HepG2 (cell line): Measurements from ENCODE around the gene GALNT10. TPM values are rescaled to one million over a fixed set of nuclear protein-coding genes. Genes with fewer than 3 reads are reported as not detected.
"Not testable (repeated sequence)": the region's sequence is repeated elsewhere in the genome, so short reads cannot be mapped to it uniquely, and the experiment has no call there.

Experiments used
- ATAC-seq: fragments of 200-7000 bp; cut with Tn5 transposase; 3 replicates; pipeline ENCODE4 v1.9.1; 2020; ENCODE audit warnings: mild to moderate bottlenecking, moderate library complexity
- BruUV-seq: library from RNA; stranded (reverse); fragments of 400-500 nt; replicated peaks from 2 replicates; lab custom pipeline; 2021; lab: Mats Ljungman, UMichigan
- CTCF ChIA-PET: fragments of 300-600 bp; formaldehyde crosslinking; extraction: SDS; loops from one replicate; lab custom pipeline; 2021; ENCODE audit warnings: low total read pairs, inconsistent platforms, low intra/inter-chr PET ratio; lab: Yijun Ruan, JAX
- POLR2A ChIA-PET: fragments of 350-600 bp; sonication (Branson Sonifier 250); formaldehyde crosslinking; loops from one replicate; lab custom pipeline; 2020; ENCODE audit warnings: antibody characterized with exemption, inconsistent platforms; lab: Yijun Ruan, JAX
- DNase-seq: peaks from one replicate; pipeline ENCODE4 v3.0.0-alpha.2; 2015; ENCODE audit warnings: low spot score
- FAIRE-seq: peaks from 3 replicates; lab custom pipeline; 2011; peaks lifted over from hg19 to GRCh38; lab: Jason Lieb, UNC
- H2AFZ ChIP-seq: one replicate; pipeline ENCODE4 v1.6.1; 2011; ENCODE audit warnings: low read length, inconsistent platforms
- H3K27ac ChIP-seq: fragments of 300-600 bp; 3 replicates; pipeline ENCODE4 v1.8.0; 2011; ENCODE audit warnings: mixed run types, mild to moderate bottlenecking, mixed read lengths, low read length, inconsistent platforms; ENCODE audit not compliant: insufficient read depth; ENCODE audit errors: extremely low read length
- H3K27me3 ChIP-seq, 2 experiments: fragments of 200-600 bp in 1 of 2; 2 replicates in 1 of 2; 3 replicates in 1 of 2; pipeline versions ENCODE4 v1.6.0 to v1.8.0; 2011; ENCODE audit warnings: low read length in 2 of 2, mild to moderate bottlenecking in 2 of 2, moderate library complexity in 2 of 2, inconsistent platforms in 1 of 2; ENCODE audit not compliant: insufficient read depth in 2 of 2, control insufficient read depth in 1 of 2
- H3K36me3 ChIP-seq, 2 experiments: fragments of 200-600 bp in 1 of 2; replicated peaks in 1 of 2; 2 replicates in 1 of 2; 3 replicates in 1 of 2; pipeline versions ENCODE4 v1.5.1 to v1.8.0; 2011; ENCODE audit warnings: low read length in 2 of 2, inconsistent platforms in 1 of 2; ENCODE audit not compliant: insufficient read depth in 2 of 2, control insufficient read depth in 1 of 2
- H3K4me1 ChIP-seq: 2 replicates; pipeline ENCODE4 v1.5.1; 2012; ENCODE audit warnings: low read length, inconsistent platforms; ENCODE audit not compliant: insufficient read depth
- H3K4me2 ChIP-seq: 2 replicates; pipeline ENCODE4 v1.6.0; 2011; ENCODE audit warnings: low read depth, low read length, inconsistent platforms
- H3K4me3 ChIP-seq, 3 experiments: fragments of 200-600 bp in 1 of 3; sonication (generic), shearing (Covaris generic) in 1 of 3; replicated peaks in 1 of 3; 2 replicates each; pipeline ENCODE4 v1.5.1; 2011 to 2016; ENCODE audit warnings: low read length in 3 of 3, inconsistent platforms in 2 of 3, low read depth in 2 of 3, mild to moderate bottlenecking in 2 of 3, control low read depth in 1 of 3, mixed read lengths in 1 of 3; ENCODE audit not compliant: insufficient read depth in 1 of 3
- H3K79me2 ChIP-seq: one replicate; pipeline ENCODE4 v1.6.1; 2011; ENCODE audit warnings: low read length, inconsistent platforms; ENCODE audit not compliant: insufficient read depth
- H3K9ac ChIP-seq: 2 replicates; pipeline ENCODE4 v1.6.0; 2011; ENCODE audit warnings: mild to moderate bottlenecking, low read depth, low read length, inconsistent platforms; ENCODE audit not compliant: insufficient read depth
- H3K9me3 ChIP-seq: 2 replicates; pipeline ENCODE4 v1.5.1; 2012; ENCODE audit warnings: mild to moderate bottlenecking, low read length
- H4K20me1 ChIP-seq: 2 replicates; pipeline ENCODE4 v1.6.0; 2011; ENCODE audit warnings: inconsistent platforms, mild to moderate bottlenecking, low read length, moderate library complexity; ENCODE audit not compliant: insufficient read depth
- ARID5B ChIP-seq: IDR thresholded peaks from 2 replicates; pipeline ENCODE4 v1.4.0; 2020; ENCODE audit warnings: mild to moderate bottlenecking, missing genetic modification reagents
- CEBPB ChIP-seq: IDR thresholded peaks from 2 replicates; pipeline ENCODE4 v1.6.1; 2011; ENCODE audit warnings: low read depth, low read length, improper control_type of control experiment, borderline replicate concordance
- CEBPG ChIP-seq: IDR thresholded peaks from 2 replicates; pipeline ENCODE4 v1.6.1; 2016
- FOSL2 ChIP-seq: sonication (generic); formaldehyde crosslinking; IDR thresholded peaks from 2 replicates; pipeline ENCODE4 v1.4.0; 2020; ENCODE audit warnings: missing genetic modification reagents
- RARA ChIP-seq: IDR thresholded peaks from 2 replicates; pipeline ENCODE4 v1.6.1; 2016; ENCODE audit warnings: missing genetic modification reagents, missing compliant biosample characterization
- RCOR2 ChIP-seq: IDR thresholded peaks from 2 replicates; pipeline ENCODE4 v1.6.1; 2016; ENCODE audit warnings: missing biosample characterization, missing genetic modification reagents
- TEAD3 ChIP-seq: optimal IDR thresholded peaks from 2 replicates; pipeline ENCODE3; 2016; ENCODE audit warnings: borderline replicate concordance
- ZBTB33 ChIP-seq: sonication (generic); formaldehyde crosslinking; IDR thresholded peaks from 2 replicates; pipeline ENCODE4 v1.4.0; 2020; ENCODE audit warnings: missing genetic modification reagents
- ZMYM2 ChIP-seq: sonication (generic); formaldehyde crosslinking; IDR thresholded peaks from 2 replicates; pipeline ENCODE4 v1.8.0; 2022; ENCODE audit warnings: mild to moderate bottlenecking, missing genetic modification reagents
- ZMYM3 ChIP-seq: sonication (generic); formaldehyde crosslinking; IDR thresholded peaks from 2 replicates; pipeline ENCODE4 v1.5.1; 2020; ENCODE audit warnings: mild to moderate bottlenecking, missing genetic modification reagents
- ZNF362 ChIP-seq: sonication (generic); formaldehyde crosslinking; IDR thresholded peaks from 2 replicates; pipeline ENCODE4 v1.4.0; 2020; ENCODE audit warnings: missing genetic modification reagents, mild to moderate bottlenecking, borderline replicate concordance
- ZNF770 ChIP-seq: sonication (generic); formaldehyde crosslinking; IDR thresholded peaks from 2 replicates; pipeline ENCODE4 v1.5.0; 2020; ENCODE audit warnings: mild to moderate bottlenecking, missing genetic modification reagents
- WGBS: methylation state at CpG from one replicate; pipeline ENCODE4 v1.1.6; 2017; ENCODE audit warnings: low lambda C conversion rate; 5-methylcytosine and 5-hydroxymethylcytosine counted together
- in situ Hi-C: cut with HindIII; loops from 2 replicates; pipeline ENCODE4 v1.10.0; 2017; ENCODE audit warnings: low pct_unique_long_range_greater_than_20kb; ENCODE audit not compliant: extremely low pct_ligation_motif_present
- intact Hi-C: fragments of 100-400 bp; cut with micrococcal nuclease; formaldehyde crosslinking; loops from one replicate; pipeline ENCODE4 v1.10.0; 2022; ENCODE audit not compliant: unreplicated experiment
- polyA plus RNA-seq, 8 experiments: library from polyadenylated mRNA; depleted of rRNA in 3 of 8; stranded (reverse) in 7 of 8; unstranded in 1 of 8; fragments of >200 nt; fragmentation: Illumina TruSeq in 4 of 8; extraction: Trizol in 4 of 8; gene quantifications; 2 replicates each; pipeline versions ENCODE4 v1.2.1 to v1.2.3, GENCODE V29; 2011 to 2016; ENCODE audit warnings: low read depth in 4 of 8, missing spikeins in 1 of 8, mixed read lengths in 1 of 8; ENCODE audit not compliant: insufficient read depth in 1 of 8
- total RNA-seq, 5 experiments: library from RNA; depleted of rRNA; stranded (reverse); fragments of >200 nt; fragmentation: Illumina TruSeq; extraction: Trizol; gene quantifications; 2 replicates each; pipeline ENCODE4 v1.2.3, GENCODE V29; 2016; ENCODE audit warnings: low read depth in 1 of 5

Gene GALNT10
- total and polyA plus RNA-seq, 2 of the 13 experiments (the other 11 are each of a cell fraction or from before 2014, with no cell fraction given): 8.1 to 11.2 TPM

GRCh38 chr5:154360241-154360640 is 169.7 kb downstream of the GALNT10 start:
- DNase-seq: peak; percentile 21
- H2AFZ ChIP-seq, FAIRE-seq, in situ Hi-C loops, H3K4me3 ChIP-seq, H3K27ac ChIP-seq, H3K36me3 ChIP-seq, H3K27me3 ChIP-seq, BruUV-seq, ATAC-seq, H3K9me3 ChIP-seq, intact Hi-C loops, H3K79me2 ChIP-seq, CTCF ChIA-PET, H4K20me1 ChIP-seq, H3K4me2 ChIP-seq, H3K9ac ChIP-seq: not testable (repeated sequence)
- POLR2A ChIA-PET: interaction anchor here (0.6 kb wide), 1 partner anchor 287 kb away, joined by 3 read pairs; no protein-coding TSS in a partner anchor
- peaks cover 69% of the 10 kb centered on the region for H3K4me1 ChIP-seq
- peak; percentile 5; the same call in 1 of the 2 replicates for TF ChIP-seq CEBPB
- peak; percentile 53; the same call in 1 of the 2 replicates for TF ChIP-seq ZBTB33 (CRISPR knock-in tag)
- peak; percentile 25; the same call in 1 of the 2 replicates for TF ChIP-seq FOSL2
- peak; percentile 40; the same call in 1 of the 2 replicates for TF ChIP-seq ZMYM2
- peak; percentile 28; the same call in 1 of the 2 replicates for TF ChIP-seq ARID5B (CRISPR knock-in tag)
- 0 out of 2 replicates have a peak, but pooled peaks have one; percentile 26 for TF ChIP-seq ZMYM3 (CRISPR knock-in tag)
- TF ChIP-seq ZNF362 (CRISPR knock-in tag): peak; percentile 57; the same call in 1 of the 2 replicates
- TF ChIP-seq CEBPG (CRISPR knock-in tag): peak; percentile 59; the same call in 1 of the 2 replicates
- 0 out of 2 replicates have a peak, but pooled peaks have one; percentile 19 for TF ChIP-seq RCOR2
- peak; percentile 47 for TF ChIP-seq RARA (CRISPR knock-in tag)
- peak; percentile 74 for TF ChIP-seq TEAD3 (CRISPR knock-in tag)
- peak; percentile 96 for TF ChIP-seq ZNF770 (CRISPR knock-in tag)
- 79% methylated on average over 7 of the region's 7 CpGs for WGBS
